AML-193 (cell line): Measurements from ENCODE around the gene BACH2.

Experiments
- DNase-seq, 2 experiments: peaks; one replicate each; lab custom pipeline; 2025; lab: John Stamatoyannopoulos, UW

BACH2 gene

DNA sequence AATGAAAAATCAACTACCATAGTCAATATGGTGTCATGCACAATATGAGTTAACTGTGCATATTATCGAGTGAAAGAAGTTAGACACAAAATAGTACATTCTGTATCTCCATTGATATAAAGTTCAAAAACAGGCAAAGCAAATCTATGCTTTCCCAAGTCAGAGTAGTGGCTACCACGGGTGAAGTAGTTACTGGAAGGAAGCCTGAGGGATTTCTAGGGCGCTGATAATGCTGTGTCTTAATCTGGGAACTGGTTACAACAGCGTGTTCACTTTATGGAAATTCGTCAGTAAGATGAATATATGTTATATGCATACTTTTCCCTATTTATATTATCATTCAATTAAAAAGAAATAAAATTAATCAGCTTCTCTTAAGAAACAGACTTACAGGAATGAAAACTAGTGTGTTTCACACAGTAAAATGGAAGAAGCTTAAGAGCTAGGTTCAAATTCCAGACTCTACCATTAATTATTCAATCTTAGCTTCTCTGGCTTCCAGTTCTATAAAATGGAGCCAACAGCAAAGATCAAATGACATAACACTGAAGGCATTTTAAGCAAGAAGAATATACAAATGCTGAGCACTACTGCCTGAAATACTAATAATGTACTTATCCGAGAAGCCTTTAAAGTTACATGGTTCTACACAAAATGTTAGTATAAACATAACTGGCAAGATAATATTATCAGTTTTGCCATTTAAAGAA is 19.2 kb downstream of the BACH2 start:
- no peak for DNase-seq

DNA sequence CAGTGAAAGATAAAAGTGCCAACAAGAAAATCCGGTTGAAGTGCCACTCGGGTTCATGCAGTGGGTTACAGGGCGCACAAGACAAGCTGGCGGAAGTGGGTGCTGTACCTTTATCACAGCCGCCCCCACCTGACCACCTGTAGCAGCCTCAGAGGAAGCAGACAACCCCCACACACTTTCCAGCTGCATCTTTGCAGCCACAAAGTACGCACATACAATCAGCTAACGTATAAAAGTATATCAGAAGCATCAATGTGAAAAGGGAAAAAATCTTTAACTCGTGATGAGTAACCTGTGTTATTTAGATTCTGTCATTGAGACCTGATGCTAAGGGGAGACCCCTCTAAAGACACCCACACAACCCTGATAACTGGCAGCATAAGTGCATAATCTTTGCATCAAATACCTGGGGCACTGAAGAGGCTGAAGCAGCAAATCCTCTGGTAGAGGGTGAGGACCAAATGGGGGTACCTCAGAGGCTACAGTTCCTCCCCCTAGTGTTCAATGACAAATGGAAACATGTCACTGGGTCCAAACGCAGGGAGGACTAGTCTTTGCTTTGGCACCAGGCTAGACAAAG is 22.1 kb downstream of the BACH2 start:
- DNase-seq, result no peak

DNA sequence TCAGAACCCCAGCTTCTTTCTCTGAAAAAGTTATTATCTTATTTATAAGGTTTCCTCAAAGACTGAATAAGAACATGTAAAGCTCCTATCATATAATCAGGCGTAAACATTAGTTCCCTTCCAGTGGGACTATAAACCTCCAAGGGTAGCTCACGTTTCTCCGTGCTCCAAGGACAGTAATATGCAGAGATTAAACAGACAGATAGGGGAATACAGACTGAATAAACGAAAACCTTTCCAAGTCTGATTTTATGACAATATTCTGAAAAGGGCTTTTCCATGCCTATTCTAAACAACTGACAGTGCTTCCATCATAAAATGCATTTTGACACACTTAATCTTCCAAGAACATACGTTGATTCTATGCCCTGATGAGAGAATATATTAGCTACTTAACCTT is 22.8 kb downstream of the BACH2 start:
- DNase-seq, result no peak

DNA sequence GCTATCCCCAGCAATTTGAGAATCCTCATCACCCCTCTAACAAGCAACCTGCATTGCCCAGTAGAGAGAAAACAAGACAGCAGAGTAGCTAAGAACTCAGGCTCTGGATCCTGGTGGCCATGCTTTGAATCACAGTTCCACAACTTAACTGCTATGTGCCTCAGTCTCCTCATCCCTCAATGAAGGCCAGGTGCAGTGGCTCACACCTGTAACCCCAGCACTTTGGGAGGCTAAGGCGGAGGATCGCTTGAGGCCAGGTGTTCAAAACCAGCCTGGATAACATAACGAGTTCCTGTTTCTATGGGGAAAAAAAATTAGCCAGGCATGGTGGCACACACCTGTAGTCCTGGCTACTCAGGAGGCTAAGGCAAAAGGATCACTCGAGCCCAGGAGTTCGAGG is 23.7 kb downstream of the BACH2 start:
- no peak for DNase-seq

DNA sequence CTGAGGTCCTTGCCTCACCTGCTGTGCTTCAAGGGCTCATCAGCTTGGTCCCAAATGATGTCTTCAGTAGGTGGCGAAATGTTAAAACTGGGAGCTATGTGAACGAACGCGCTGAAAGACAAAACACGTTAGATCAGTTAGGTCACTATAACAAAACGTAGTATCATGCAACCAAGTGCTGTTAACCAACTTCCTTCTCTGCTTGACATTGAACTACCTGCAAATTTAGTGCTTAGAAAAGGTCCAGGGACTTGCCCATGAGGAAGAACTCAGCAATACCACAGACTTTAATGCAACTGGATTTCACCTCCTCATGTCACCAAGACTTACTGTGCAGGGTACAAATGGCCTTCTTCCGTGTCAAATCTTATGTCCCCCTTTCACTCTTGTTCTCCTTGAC is 24.8 kb downstream of the BACH2 start:
- no peak for DNase-seq

DNA sequence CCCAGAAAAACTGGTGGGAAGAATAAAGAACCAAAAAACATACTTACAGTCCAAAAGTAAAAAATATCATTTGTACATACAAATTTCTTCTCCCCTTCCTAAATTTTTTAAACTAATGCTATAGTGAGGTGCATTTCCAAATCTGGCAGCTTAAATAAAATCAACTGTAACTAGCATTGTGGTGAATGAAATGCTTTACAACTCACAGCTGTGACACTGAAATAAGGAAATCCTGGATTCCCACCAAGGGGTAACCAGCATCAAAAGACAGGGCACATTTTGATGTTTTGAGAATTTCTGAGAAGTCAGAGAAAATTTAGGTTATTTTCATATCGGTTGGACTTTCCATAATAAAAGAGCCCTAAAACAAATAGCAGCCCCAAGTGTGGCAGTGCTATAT is 27.3 kb downstream of the BACH2 start:
- no peak for DNase-seq

DNA sequence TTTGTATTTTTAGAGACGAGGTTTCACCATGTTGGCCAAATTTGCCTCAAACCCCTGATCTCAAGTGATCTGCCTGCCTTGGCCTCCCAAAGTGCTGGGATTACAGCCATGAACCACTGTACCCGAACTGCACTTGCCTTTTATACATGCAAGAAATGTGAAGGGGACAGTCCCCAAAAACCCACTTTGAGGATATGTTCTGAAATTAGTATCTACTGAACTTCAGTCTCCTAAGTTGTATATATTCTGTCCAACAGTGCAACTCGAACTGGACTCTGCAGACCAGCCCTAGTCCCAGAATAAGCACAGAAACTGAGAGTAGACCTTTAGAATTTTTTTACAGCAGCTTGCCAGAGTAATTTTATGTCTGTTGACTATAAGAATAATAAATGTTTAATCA is 28.5 kb downstream of the BACH2 start:
- DNase-seq, result no peak

DNA sequence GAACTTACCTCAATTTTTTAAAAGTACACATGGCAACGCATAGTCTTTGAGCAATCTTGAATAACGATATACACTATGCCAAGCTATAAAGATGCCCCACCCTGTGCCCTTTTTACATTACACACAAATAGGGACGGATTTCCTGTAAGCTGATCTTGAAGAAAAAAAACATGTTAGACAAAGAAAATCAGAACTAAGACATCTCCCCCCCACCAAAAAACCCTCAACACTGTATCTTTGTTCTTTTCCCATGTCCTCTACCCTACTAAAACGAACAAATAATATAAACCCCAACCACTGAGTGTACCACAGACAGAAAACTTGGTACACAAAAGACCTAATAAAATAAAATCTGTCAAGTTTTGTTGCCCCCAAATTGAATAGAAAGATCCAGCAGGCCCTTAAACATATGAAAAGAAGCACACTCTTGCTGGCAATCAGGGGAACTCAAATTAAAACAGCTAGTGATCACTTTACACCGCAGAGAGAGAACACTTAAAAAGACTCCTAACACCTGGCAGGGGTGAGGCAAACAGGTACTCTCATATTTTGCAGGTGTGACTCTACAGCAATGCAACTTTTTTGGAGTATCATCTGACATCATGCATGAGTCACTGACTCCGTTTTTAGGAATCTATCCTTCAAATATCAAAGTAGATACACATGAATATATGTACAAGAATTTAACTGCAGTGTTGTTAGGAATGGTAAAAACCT is 29.6 kb downstream of the BACH2 start:
- DNase-seq, result no peak

DNA sequence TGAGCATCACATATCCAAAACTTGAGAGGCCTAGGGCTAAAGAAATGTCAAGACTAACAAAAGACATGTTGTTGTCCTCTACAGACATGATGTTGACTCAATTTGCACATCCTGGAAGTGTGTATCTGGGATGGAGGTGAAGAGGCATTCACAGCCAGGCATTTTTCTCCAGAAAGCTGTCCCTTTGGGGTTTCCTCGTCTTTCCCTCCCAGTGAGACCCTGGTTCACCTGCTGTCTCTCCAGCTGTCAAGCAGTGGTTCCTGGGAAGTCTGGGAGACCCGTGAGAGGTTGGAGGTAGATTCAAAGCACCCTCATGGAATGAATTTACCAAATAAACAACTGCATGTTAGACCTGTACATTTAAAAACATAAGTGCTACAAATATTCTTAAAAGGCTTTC is 32.1 kb downstream of the BACH2 start:
- no peak for DNase-seq

DNA sequence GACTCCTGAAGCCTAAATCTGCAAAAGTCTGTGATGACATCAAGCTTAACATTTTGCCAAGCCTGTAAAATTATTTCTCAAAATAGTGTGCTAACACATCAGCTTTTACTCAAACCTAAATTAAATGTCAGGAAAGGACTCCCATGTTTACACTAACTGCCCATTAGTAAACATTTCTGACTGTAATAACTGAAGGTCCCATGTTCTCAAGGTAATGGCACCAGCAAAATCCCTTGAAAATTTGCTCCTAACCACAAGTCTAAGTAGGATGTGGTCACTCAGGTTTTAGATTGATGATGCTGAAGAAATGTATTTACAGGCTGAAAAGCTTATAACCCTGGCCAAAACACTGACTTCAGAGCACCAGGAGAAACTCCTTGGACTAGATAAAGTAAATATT is 33.0 kb downstream of the BACH2 start:
- no peak for DNase-seq

DNA sequence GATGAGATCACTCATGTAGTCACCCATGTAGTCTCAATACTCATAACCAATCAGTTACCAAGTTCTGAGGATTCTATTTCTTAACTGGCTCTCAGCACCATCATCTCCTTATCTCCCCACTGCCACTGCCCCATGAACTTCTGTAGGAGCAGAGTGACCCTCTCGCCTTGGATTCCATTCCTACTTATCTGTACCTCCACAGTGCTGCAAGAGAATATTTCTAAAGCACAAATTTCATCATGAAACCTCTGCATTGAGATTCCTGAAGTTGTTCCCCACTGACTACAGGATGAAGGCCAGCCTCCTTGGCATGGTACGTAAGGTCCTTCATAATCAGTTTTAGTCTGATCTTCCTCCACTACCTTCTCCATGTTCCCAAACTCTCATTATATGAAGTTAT is 34.8 kb downstream of the BACH2 start:
- no peak for DNase-seq

DNA sequence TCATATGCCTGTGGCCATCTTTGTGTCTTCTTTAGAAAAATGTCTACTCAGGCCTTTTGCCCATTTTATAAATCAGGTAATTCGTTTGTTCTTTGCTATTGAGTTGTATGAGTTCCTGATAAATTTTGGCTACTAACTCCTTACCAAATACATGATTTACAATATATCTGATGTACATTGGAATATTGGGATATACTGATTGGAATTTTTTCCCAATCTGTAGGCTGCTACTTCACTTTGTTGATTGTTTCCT is 39.2 kb downstream of the BACH2 start:
- DNase-seq, result no peak

DNA sequence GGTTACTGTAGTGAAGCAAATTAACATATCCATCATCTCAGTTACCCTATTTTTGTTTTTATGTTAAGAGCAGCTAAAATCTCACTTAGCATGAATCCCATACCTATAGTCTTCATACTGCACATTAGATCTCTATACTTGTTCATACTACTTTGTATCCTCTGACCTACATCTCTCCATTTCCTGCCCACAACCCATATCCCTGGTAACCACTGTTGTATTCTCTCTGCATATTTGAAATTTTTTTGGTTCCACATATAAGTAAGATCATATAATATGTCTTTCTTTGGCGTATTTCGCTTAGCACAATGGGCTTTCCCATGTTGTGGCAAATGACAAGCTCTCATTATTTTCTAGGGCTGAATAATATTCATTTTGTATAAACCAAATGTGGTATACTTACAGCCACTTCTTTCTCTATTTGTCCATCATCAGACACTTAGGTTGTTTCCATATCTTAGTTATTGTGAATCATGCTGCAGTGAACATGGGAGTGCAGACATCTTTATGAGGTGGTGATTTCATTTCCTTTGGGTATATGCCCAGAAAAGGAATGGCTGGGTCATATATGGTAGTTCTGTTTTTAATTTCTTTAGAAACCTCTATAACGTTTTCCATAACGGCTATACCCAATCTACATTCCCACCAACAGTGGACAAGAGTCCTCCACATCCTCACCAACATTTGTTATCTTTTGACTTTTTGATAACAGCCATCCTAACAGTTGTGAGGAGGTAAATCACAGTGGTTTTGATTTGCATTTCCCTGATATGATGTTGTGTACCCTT is 39.8 kb downstream of the BACH2 start:
- no peak for DNase-seq

DNA sequence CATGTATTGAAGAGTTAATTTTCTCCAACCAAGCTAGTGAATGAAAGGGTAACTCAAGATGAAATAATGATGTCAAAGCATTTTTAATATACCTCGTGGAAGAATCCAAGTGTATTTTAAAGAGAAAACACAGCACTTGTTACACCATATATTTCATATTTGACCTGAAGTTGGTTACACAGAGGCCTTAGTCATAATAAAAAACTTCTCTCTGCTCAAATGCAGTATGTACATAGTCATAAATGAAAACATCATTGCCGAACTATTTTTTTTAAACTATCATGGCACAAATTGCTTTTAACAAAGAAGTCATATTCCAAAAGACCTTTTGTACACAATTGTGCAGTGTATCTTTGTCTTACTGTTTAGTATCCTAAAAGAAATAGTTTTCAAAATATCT is 43.0 kb downstream of the BACH2 start:
- no peak for DNase-seq

DNA sequence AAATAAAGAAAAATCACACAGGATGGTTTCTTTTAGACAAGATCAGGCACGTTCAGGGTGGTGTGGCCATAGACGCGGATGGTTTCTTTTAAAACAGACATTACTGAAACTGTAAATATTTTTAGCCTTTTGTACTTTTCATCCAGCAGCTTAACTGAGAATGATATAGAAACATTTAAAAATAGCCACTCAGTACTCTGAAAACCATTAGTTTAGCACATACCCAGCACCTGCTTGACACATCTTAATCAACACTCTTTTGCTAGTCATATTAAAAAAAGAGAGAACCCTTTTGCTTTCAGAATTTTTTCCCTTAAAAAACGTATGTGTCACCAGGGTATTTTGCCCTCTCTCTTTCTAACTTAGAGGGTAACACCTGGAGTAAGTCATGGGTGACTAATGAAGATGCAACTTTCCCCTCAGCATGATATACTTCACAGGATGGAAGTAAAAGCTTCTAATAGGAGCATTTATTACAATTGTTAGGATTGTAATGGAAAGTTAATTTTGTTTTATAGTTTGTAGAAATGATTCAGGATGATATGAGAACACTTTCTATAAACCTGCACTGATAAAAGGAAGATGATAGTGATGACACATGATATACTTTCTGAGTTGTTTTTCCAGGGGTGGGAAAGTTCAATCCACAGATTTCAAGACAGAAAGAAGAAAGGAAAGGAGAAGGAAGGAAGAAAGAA is 45.2 kb downstream of the BACH2 start:
- no peak for DNase-seq

DNA sequence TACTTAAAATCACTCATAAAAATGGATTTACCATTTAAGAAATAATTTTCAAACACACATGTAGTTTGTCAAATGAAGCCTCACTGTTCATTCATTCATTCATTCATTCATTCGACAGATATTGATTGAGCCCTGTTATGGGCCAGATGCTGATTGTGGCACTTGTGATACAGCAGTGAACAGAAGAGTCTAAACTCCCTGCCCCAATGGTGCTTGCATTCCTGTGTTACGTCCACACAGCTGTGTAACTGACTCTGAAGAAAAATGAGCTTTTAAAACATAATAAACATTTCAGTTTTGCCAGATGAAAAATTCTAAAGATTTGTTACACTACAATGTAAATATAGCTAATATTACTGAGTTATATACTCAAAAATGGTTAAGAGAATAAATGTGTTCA is 46.2 kb downstream of the BACH2 start:
- no peak for DNase-seq

DNA sequence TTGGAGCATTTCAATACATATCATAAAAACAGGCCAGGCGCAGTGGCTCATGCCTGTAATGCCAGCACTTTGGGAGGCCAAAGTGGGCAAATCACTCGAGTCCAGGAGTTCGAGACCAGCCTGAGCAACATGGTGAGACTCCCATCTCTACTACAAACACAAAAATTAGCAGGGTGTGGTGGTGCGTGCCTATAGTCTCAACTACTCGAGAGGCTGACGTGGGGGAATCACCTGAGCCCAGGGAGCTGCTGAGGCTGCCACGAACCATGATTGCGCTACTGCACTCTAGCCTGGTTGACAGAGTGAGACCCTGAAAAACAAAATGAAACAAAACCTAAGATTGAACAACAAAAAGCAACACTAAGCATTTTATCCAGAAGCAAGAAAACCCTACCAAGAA is 47.2 kb downstream of the BACH2 start:
- DNase-seq, result no peak

DNA sequence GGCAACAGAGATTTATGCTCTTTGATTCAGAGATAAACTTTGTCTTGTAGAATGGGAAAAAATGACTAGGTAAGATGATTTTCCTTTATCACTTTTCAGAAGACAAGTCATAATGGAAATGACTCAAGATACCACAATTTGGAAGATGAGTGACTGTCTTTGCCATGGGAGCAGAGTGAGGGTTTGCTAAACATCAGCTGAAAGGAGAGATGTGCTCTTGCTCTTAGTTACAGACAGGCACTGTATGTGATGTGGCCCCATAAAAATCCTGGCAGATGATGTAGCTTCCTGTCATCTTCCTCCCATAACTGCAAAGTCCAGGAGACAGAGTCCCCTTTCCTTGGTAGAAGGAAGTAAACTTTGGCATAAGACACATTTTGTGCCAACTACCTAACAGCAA is 47.6 kb downstream of the BACH2 start:
- no peak for DNase-seq

DNA sequence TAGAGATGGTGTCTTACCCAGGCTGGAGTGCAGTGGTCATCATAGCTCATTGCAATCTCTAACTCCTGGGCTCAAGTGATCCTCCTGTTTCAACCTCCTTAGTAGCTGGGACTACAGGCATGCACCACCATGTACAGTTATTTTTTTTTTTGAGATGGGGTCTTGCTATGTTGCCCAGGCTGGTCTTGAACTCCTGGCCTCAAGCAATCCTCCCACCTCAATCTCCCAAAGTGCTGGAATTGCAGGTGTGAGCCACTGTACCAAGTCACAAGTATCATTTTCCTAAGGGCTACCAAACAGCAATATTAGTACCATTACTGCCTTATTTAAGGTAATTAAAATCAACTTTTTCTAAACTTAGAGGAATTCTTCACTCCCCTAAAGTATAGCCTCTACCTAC is 49.4 kb downstream of the BACH2 start:
- DNase-seq, result no peak

DNA sequence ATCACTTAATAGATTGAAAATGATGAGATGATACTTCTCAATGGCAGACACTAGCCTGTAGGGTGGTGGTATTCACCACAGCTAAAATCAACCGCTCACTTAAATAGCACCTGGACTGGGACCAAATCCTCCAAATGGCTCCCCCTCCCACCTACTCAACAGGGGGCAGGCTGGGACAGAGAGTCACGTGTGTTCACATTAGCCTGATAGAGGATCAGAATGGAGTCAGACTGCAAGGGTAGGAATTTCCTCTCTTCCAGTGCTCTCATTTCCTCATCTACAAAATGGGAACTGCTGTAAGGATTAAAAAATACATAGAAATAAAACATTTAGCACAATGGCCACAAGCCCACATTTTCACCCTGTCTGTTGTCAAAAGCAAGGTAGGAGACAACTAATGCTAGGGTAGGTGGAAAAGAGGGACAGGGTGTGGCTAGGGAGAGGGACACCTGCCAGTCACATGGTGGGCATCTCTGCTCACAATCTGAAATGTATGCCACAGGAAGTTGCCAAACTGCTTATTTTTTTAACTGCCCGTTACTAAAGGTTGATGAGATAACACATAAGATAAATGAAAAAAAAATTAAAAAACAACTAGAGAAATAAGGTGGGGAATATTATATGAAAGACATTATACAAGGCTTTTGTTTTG is 55.3 kb downstream of the BACH2 start:
- no peak for DNase-seq

DNA sequence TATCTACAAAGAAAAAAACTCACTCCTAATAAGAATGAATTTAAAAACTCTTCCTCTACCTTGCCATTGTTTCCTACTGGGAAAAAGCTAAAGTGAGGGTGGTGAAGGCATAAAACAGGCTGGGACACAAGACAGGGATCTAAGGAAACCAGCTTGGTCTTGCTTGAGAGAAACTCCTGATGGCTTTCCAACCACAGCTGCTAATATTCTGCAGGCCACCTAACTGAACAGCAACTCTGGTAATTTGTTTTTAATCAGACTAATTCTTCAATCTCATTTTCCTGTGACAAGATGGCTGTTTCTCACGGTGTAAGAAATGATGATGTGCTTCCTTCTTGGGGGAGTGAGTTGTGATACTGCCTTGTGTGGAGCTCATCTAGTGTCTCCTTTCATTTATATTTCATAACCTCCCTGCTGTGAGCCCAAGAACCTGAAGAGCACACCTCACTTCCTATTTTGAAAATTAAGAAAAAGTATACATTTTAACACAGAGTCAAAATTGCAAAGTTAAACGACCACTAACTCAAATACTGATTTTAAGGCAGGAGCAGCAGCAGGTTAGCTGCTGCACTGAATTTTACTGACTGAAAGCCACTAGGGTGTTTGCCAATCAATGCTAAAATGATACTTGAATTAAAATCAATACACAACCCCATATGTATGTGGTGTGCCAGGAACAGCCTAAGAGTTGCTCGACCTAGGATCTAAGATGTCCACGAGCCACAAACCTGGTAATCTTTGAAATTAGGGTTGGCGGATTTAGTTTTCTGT is 58.0 kb downstream of the BACH2 start:
- no peak for DNase-seq
